Measurements from ENCODE around the gene IFT27.
A peak's percentile ranks its signal among the peaks of the same experiment; 100 is the strongest.
"Not testable (repeated sequence)": the region's sequence is repeated elsewhere in the genome, so short reads cannot be mapped to it uniquely, and the experiment has no call there.

IFT27 gene

GRCh38 chr22:36757668-36758211 is 18.2 kb downstream of the IFT27 start:
- H3K4me3 ChIP-seq (ENCODE audit: low read depth, low read length) = no peak overlapping the region
- DNase-seq (ENCODE audit: low read depth) = peak; percentile 76
- TF ChIP-seq POLR2A (IDR thresholded peaks at IDR 0.05; ENCODE audit: extremely low read depth, insufficient read length) (no peak), MAX (IDR thresholded peaks at IDR 0.05; ENCODE audit: low read depth, low read length) (no peak), MYC (IDR thresholded peaks at IDR 0.05; ENCODE audit: low read depth, low read length) (no peak)
- TF ChIP-seq, protein P1, sequence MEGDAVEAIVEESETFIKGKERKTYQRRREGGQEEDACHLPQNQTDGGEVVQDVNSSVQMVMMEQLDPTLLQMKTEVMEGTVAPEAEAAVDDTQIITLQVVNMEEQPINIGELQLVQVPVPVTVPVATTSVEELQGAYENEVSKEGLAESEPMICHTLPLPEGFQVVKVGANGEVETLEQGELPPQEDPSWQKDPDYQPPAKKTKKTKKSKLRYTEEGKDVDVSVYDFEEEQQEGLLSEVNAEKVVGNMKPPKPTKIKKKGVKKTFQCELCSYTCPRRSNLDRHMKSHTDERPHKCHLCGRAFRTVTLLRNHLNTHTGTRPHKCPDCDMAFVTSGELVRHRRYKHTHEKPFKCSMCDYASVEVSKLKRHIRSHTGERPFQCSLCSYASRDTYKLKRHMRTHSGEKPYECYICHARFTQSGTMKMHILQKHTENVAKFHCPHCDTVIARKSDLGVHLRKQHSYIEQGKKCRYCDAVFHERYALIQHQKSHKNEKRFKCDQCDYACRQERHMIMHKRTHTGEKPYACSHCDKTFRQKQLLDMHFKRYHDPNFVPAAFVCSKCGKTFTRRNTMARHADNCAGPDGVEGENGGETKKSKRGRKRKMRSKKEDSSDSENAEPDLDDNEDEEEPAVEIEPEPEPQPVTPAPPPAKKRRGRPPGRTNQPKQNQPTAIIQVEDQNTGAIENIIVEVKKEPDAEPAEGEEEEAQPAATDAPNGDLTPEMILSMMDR (IDR thresholded peaks at IDR 0.05; ENCODE audit: low read depth, low read length) = peak; percentile 77

DNA sequence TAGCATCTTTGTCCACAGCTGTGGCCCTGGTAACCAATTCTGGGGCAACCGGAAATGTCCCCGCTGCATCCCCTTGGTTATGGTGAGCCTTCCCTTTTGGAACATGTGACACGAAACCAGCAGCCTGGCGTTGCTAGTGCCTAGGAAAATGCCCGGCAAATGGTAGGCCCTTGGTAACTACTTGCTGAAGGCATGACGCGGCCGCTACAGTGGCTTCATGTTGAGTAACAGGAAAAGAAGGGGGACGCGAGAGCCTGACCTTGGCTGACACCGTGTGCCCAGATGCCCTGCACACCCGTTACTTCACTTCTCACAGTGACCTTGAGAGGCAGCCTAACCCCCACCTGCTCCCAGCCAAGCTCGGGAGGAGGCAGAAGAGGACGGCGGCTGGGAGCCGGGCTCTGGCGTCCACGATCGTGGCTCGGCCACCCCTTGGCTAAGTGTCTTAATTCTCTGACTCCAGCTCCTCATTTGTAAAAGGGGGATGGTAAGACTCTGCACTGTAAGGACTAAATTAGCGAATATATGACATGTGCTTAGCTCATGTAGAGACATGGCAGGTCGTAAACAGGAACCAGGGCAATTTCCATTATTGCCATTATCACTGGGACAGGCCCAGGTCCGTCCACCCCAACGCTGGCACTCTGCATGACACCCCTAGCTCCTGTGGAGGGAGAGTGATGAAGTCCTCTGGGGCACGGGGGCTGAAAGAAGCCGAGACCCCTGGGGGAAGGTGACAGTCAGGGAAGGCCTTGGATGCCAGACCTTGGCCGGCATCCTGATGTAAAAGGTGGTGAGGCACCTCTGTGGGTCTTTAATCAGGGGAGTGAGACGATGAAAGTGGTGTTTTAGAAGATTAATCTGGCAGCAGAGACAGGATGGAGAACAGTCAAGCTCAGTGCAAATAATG is 18.9 kb downstream of the IFT27 start:
- no peak for TF ChIP-seq POLR2A (IDR thresholded peaks at IDR 0.05; ENCODE audit: extremely low read depth, insufficient read length)
- TF ChIP-seq, protein P1 (IDR thresholded peaks at IDR 0.05; ENCODE audit: low read depth, low read length) = no peak
- no peak for TF ChIP-seq MAX (IDR thresholded peaks at IDR 0.05; ENCODE audit: low read depth, low read length)
- no peak for TF ChIP-seq MYC (IDR thresholded peaks at IDR 0.05; ENCODE audit: low read depth, low read length)
- no peak overlapping the region for H3K4me3 ChIP-seq (ENCODE audit: low read depth, low read length)
- no peak for DNase-seq (ENCODE audit: low read depth)

DNA sequence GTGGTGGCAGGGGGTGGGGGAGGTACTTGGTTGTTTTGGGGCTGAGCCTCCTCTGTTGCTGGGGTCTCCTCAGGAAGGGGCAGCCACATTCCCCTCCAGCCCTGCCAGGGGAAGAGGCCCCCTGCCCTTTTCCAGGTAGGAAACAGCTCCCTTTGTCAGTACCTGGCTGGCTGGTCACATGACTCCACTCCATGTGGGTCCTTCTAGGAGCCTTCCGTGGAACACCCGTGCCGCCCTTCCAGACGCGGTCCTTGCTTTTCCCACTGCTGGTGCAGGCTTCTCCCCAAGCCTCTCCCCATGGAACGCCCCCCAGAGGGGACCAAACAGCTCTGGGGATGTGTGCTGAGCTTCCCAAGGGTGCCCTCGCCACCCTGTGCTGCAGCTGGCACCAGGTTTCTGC is 19.9 kb downstream of the IFT27 start:
- H3K4me3 ChIP-seq (ENCODE audit: low read depth, low read length) = no peak overlapping the region
- TF ChIP-seq POLR2A (IDR thresholded peaks at IDR 0.05; ENCODE audit: extremely low read depth, insufficient read length) = no peak
- TF ChIP-seq, protein P1 (IDR thresholded peaks at IDR 0.05; ENCODE audit: low read depth, low read length) = no peak
- no peak for TF ChIP-seq MYC (IDR thresholded peaks at IDR 0.05; ENCODE audit: low read depth, low read length)
- TF ChIP-seq MAX (IDR thresholded peaks at IDR 0.05; ENCODE audit: low read depth, low read length) = no peak
- DNase-seq (ENCODE audit: low read depth) = no peak

DNA sequence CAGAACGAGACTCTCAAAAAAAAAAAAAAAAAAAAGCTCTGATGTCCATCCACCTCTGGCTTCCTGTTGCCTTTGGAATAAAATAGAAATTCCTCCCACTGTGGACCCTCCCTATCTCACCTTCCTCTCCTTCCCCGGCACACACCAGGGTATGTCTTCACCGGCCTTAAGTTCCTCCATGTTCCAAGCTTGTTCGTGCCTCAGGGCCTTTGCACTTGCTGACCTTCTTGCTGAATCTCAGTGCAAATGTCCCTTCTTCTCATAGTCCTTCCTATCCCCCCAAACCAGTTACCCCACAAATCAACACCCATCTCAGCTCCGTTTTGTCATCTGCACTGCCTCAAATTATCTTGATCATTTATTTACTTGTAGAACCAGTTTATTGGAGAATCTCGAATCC is 20.6 kb downstream of the IFT27 start:
- DNase-seq (ENCODE audit: low read depth) = no peak
- TF ChIP-seq, protein P1 (IDR thresholded peaks at IDR 0.05; ENCODE audit: low read depth, low read length) = no peak
- TF ChIP-seq MYC (IDR thresholded peaks at IDR 0.05; ENCODE audit: low read depth, low read length) (no peak), POLR2A (IDR thresholded peaks at IDR 0.05; ENCODE audit: extremely low read depth, insufficient read length) (no peak), MAX (IDR thresholded peaks at IDR 0.05; ENCODE audit: low read depth, low read length) (no peak)
- H3K4me3 ChIP-seq (ENCODE audit: low read depth, low read length) = no peak overlapping the region

DNA sequence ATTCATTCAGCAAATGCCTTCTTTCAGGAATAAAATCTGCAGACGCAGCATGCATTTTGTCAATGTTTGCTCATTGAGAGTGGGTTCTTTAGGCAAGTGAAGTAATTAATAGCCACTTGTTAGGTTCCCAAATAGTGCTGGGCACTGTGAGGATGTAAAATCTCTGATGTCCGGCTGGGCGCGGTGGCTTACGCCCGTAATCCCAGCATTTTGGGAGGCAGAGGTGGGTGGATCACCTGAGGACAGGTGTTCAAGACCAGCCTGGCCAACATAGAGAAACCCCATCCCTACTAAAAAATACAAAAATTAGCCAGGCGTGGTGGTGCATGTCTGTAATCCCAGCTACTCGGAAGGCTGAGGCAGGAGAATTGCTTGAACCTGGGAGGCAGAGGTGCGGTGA is 21.0 kb downstream of the IFT27 start:
- H3K4me3 ChIP-seq (ENCODE audit: low read depth, low read length); DNase-seq (ENCODE audit: low read depth): not testable (repeated sequence)

DNA sequence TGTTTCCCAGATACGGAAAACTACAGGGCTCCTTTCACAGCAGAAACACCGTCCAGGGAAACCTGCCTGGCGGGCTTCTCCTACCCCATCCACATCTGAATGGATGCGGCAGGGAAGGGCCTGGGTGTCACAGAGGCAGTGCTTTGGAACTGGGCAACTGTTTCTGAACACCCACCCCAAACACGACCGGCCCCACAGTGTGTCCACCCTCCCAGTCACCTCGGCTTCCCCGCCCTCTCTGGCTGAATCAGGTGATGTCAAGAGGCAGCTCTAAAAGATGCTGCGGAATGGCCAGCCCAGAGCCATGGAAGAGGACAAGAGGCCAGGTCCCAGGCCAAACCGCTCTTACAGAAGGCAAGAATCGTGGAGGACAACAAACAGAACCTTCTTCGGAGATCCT is 22.0 kb downstream of the IFT27 start:
- TF ChIP-seq, protein P1 (IDR thresholded peaks at IDR 0.05; ENCODE audit: low read depth, low read length) = no peak
- TF ChIP-seq MYC (IDR thresholded peaks at IDR 0.05; ENCODE audit: low read depth, low read length) (no peak), POLR2A (IDR thresholded peaks at IDR 0.05; ENCODE audit: extremely low read depth, insufficient read length) (no peak), MAX (IDR thresholded peaks at IDR 0.05; ENCODE audit: low read depth, low read length) (no peak)
- no peak for DNase-seq (ENCODE audit: low read depth)
- H3K4me3 ChIP-seq (ENCODE audit: low read depth, low read length) = no peak overlapping the region
